ENCODE data around the gene EZR. TPM values are rescaled to one million over a fixed set of nuclear protein-coding genes. Genes with fewer than 3 reads are reported as not detected.

EZR gene
- total RNA-seq, 1 experiment from 2014 or later = 263 TPM

- ATAC-seq (no peak), DNase-seq (ENCODE audit: low read depth, low spot score) (no peak)
- Histone ChIP-seq H3K4me1 (ENCODE audit: control insufficient read depth, insufficient read depth, low read length) (peaks cover 83% of the 10 kb centered on the region), H3K27me3 (ENCODE audit: control insufficient read depth, insufficient read depth, low read length) (no peaks in the 10 kb centered on the region), H3K9me3 (ENCODE audit: control insufficient read depth, insufficient read depth, low read depth, low read length) (no peaks in the 10 kb centered on the region), H3K36me3 (ENCODE audit: control insufficient read depth, insufficient read depth, low read length) (peaks cover 8% of the 10 kb centered on the region), H3K4me3 (ENCODE audit: low read depth in 2 of 2, low read length in 2 of 2) (no peak overlapping the region), H3K27ac (ENCODE audit: low read length) (peak overlapping the region; percentile 54)
- in situ Hi-C loops (cut with HindIII; ENCODE audit: low pct_unique_long_range_greater_than_20kb, low sequenced_read_pairs) = no loop called here
- no TSS peak for BruUV-seq (replicated peaks)
- ChIA-PET POLR2A (no interaction called here), CTCF (no interaction called here)
- TF ChIP-seq SIN3A (IDR thresholded peaks at IDR 0.05; ENCODE audit: borderline replicate concordance, insufficient read depth, low read depth, low read length) = no peak
- TF ChIP-seq CTCF (IDR thresholded peaks at IDR 0.05) = no peak
- no peak for TF ChIP-seq POLR2AphosphoS5 (IDR thresholded peaks at IDR 0.05; ENCODE audit: low read depth, low read length)
- TF ChIP-seq TCF7L2 (IDR thresholded peaks at IDR 0.05; ENCODE audit: low read depth, low read length) = no peak
- no peak for TF ChIP-seq REST (IDR thresholded peaks at IDR 0.05; ENCODE audit: insufficient read depth in 1 of 2, low read depth in 2 of 2, low read length in 1 of 2)
- intact Hi-C loops (cut with micrococcal nuclease; ENCODE audit: unreplicated experiment) = no loop called here
These were observed 15.0 kb downstream of the EZR start for GRCh38 chr6:158804207-158804606.

GRCh38 chr6:158803733-158804143 lies 15.4 kb downstream of the EZR start:
- TF ChIP-seq TCF7L2 (IDR thresholded peaks at IDR 0.05; ENCODE audit: low read depth, low read length) (no peak), SIN3A (IDR thresholded peaks at IDR 0.05; ENCODE audit: borderline replicate concordance, insufficient read depth, low read depth, low read length) (no peak), CTCF (IDR thresholded peaks at IDR 0.05) (no peak), POLR2AphosphoS5 (IDR thresholded peaks at IDR 0.05; ENCODE audit: low read depth, low read length) (no peak), REST (IDR thresholded peaks at IDR 0.05; ENCODE audit: insufficient read depth in 1 of 2, low read depth in 2 of 2, low read length in 1 of 2) (no peak)
- POLR2A ChIA-PET = no interaction called here
- Histone ChIP-seq H3K27me3 (ENCODE audit: control insufficient read depth, insufficient read depth, low read length) (no peaks in the 10 kb centered on the region), H3K27ac (ENCODE audit: low read length) (peak overlapping the region; percentile 54), H3K9me3 (ENCODE audit: control insufficient read depth, insufficient read depth, low read depth, low read length) (no peaks in the 10 kb centered on the region), H3K36me3 (ENCODE audit: control insufficient read depth, insufficient read depth, low read length) (peaks cover 8% of the 10 kb centered on the region), H3K4me1 (ENCODE audit: control insufficient read depth, insufficient read depth, low read length) (peaks cover 83% of the 10 kb centered on the region), H3K4me3 (ENCODE audit: low read depth in 2 of 2, low read length in 2 of 2) (no peak overlapping the region)
- CTCF ChIA-PET = interaction anchor here (0.6 kb wide), 1 partner anchor 73 kb away, joined by 4 read pairs; no protein-coding TSS in a partner anchor
- DNase-seq (ENCODE audit: low read depth, low spot score) (no peak), ATAC-seq (no peak)
- no TSS peak for BruUV-seq (replicated peaks)
- in situ Hi-C loops (cut with HindIII; ENCODE audit: low pct_unique_long_range_greater_than_20kb, low sequenced_read_pairs) = no loop called here
- intact Hi-C loops (cut with micrococcal nuclease; ENCODE audit: unreplicated experiment) = no loop called here
